Measurements from ENCODE around the gene KIF16B. TPM values are rescaled to one million over a fixed set of nuclear protein-coding genes. Genes with fewer than 3 reads are reported as not detected.

KIF16B gene
- total and polyA plus RNA-seq, 2 experiments from 2014 or later, result 6.5 to 11.1 TPM

GRCh38 chr20:16553101-16553500 is 20.1 kb downstream of the KIF16B start (continued):
- TF ChIP-seq, protein P1, sequence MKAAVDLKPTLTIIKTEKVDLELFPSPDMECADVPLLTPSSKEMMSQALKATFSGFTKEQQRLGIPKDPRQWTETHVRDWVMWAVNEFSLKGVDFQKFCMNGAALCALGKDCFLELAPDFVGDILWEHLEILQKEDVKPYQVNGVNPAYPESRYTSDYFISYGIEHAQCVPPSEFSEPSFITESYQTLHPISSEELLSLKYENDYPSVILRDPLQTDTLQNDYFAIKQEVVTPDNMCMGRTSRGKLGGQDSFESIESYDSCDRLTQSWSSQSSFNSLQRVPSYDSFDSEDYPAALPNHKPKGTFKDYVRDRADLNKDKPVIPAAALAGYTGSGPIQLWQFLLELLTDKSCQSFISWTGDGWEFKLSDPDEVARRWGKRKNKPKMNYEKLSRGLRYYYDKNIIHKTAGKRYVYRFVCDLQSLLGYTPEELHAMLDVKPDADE (IDR thresholded peaks at IDR 0.05), result no peak
- TF ChIP-seq JUNB (IDR thresholded peaks at IDR 0.05; ENCODE audit: unreplicated experiment), result no peak

- H3K27me3 ChIP-seq (ENCODE audit: insufficient read depth), result no peaks in the 10 kb centered on the region
- ATAC-seq, result no peak
- TF ChIP-seq JUNB (IDR thresholded peaks at IDR 0.05; ENCODE audit: unreplicated experiment), result no peak
- no peak for TF ChIP-seq EZH2phosphoT487 (IDR thresholded peaks at IDR 0.05; ENCODE audit: unreplicated experiment)
- TF ChIP-seq EZH2 (IDR thresholded peaks at IDR 0.05; ENCODE audit: low read depth, unreplicated experiment), result no peak
- TF ChIP-seq POLR2AphosphoS5 (IDR thresholded peaks at IDR 0.05; ENCODE audit: low read depth), result no peak
- TF ChIP-seq, protein P1 (IDR thresholded peaks at IDR 0.05), result no peak
- TF ChIP-seq CREB1 (CRISPR knock-in tag; IDR thresholded peaks at IDR 0.05; ENCODE audit: low read depth), result no peak
- no peak for TF ChIP-seq ZNF331 (CRISPR knock-in tag; IDR thresholded peaks at IDR 0.05; ENCODE audit: low read depth)
- TF ChIP-seq, protein P2, sequence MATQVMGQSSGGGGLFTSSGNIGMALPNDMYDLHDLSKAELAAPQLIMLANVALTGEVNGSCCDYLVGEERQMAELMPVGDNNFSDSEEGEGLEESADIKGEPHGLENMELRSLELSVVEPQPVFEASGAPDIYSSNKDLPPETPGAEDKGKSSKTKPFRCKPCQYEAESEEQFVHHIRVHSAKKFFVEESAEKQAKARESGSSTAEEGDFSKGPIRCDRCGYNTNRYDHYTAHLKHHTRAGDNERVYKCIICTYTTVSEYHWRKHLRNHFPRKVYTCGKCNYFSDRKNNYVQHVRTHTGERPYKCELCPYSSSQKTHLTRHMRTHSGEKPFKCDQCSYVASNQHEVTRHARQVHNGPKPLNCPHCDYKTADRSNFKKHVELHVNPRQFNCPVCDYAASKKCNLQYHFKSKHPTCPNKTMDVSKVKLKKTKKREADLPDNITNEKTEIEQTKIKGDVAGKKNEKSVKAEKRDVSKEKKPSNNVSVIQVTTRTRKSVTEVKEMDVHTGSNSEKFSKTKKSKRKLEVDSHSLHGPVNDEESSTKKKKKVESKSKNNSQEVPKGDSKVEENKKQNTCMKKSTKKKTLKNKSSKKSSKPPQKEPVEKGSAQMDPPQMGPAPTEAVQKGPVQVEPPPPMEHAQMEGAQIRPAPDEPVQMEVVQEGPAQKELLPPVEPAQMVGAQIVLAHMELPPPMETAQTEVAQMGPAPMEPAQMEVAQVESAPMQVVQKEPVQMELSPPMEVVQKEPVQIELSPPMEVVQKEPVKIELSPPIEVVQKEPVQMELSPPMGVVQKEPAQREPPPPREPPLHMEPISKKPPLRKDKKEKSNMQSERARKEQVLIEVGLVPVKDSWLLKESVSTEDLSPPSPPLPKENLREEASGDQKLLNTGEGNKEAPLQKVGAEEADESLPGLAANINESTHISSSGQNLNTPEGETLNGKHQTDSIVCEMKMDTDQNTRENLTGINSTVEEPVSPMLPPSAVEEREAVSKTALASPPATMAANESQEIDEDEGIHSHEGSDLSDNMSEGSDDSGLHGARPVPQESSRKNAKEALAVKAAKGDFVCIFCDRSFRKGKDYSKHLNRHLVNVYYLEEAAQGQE (IDR thresholded peaks at IDR 0.05; ENCODE audit: unreplicated experiment), result no peak
- no peak for TF ChIP-seq NANOG (IDR thresholded peaks at IDR 0.05; ENCODE audit: borderline replicate concordance)
- TF ChIP-seq ZNF114 (CRISPR knock-in tag; IDR thresholded peaks at IDR 0.05), result no peak
- TF ChIP-seq, protein P3, sequence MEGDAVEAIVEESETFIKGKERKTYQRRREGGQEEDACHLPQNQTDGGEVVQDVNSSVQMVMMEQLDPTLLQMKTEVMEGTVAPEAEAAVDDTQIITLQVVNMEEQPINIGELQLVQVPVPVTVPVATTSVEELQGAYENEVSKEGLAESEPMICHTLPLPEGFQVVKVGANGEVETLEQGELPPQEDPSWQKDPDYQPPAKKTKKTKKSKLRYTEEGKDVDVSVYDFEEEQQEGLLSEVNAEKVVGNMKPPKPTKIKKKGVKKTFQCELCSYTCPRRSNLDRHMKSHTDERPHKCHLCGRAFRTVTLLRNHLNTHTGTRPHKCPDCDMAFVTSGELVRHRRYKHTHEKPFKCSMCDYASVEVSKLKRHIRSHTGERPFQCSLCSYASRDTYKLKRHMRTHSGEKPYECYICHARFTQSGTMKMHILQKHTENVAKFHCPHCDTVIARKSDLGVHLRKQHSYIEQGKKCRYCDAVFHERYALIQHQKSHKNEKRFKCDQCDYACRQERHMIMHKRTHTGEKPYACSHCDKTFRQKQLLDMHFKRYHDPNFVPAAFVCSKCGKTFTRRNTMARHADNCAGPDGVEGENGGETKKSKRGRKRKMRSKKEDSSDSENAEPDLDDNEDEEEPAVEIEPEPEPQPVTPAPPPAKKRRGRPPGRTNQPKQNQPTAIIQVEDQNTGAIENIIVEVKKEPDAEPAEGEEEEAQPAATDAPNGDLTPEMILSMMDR (conservative IDR thresholded peaks at IDR 0.05; ENCODE audit: low read depth in 2 of 2), result no peak
- no peak for TF ChIP-seq STAT1 (IDR thresholded peaks at IDR 0.05; ENCODE audit: unreplicated experiment)
Measured at GRCh38 chr20:16552015-16552414, 21.2 kb downstream of the KIF16B start.

More at GRCh38 chr20:16552015-16552414, 21.2 kb downstream of the KIF16B start:
- no peak for DNase-seq (ENCODE audit: low spot score)
- H3K79me2 ChIP-seq (replicated peaks; ENCODE audit: insufficient read depth), result 0 out of 2 replicates have a peak, but pooled peaks cover 6% of the 10 kb centered on the region
- no peak overlapping the region for H3K4me2 ChIP-seq
- no peaks in the 10 kb centered on the region for H3K9me2 ChIP-seq (ENCODE audit: insufficient read depth)
- no peak overlapping the region for H3K27ac ChIP-seq (ENCODE audit: low read depth)
- no peaks in the 10 kb centered on the region for H3K36me3 ChIP-seq (ENCODE audit: insufficient read depth)
- Mint-ChIP-seq H3K27ac (no peak overlapping the region), H3K36me3 (ENCODE audit: low read depth) (peaks cover 23% of the 10 kb centered on the region), H3K4me1 (peaks cover 15% of the 10 kb centered on the region), H3K4me3 (no peak overlapping the region), H3K9me3 (peaks cover 22% of the 10 kb centered on the region), H3K27me3 (ENCODE audit: insufficient read depth, low read depth, poor library complexity) (peaks cover 2% of the 10 kb centered on the region)
- no peak overlapping the region for H3K4me3 ChIP-seq
- H2AFZ ChIP-seq, result no peak overlapping the region
- H4K20me1 ChIP-seq (replicated peaks; ENCODE audit: insufficient read depth), result no peaks in the 10 kb centered on the region
- H3K4me1 ChIP-seq (ENCODE audit: insufficient read depth), result no peaks in the 10 kb centered on the region
- H3F3A ChIP-seq (replicated peaks; ENCODE audit: low read depth), result no peaks in the 10 kb centered on the region

Data from GM23338 (cell line).